ENCODE measurements around the gene AFP.

The AFP gene

DNA sequence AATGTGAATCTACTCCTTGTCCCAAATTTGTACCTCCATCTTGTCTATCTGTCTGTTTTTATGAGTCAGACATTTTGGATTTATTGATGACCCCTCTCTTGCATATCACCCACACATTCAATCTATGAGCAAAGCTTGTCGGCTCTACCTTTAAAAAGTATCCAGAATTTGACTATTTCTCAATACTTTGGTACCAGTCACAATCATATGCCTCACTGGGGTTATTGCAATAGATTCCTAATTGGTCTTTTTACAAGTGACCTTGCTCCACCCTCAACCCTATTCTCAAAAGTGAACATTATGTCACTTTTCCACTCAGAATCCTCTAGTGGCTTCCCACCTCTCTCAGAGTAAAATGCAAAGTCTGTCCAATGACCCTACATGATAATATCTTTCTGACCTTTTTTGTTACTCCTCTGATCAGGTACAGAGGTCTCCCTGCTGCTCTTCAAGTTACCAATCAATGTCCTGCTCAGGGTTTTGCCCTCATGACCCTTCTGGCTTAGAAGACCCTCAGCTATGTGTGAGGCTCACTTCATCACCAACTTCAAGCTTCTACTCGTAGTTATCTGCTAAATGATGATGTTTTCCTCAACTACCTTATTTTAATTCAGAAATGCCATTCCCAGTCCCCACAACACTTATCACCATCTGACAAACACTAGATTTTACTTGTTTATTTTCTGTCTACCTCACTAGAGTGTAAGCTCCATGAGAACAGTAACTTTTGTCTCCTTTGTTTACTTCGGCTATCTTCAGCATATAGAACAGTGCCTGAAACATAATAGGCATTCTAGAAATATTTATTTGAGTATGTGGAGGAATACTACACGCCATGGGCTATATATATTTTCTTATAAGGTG lies 22.4 kb downstream of the AFP start:
- no peak for ATAC-seq
- TF ChIP-seq GLIS3 (CRISPR knock-in tag; IDR thresholded peaks at IDR 0.05) (no peak), ZFP30 (CRISPR knock-in tag; IDR thresholded peaks at IDR 0.05) (no peak)
- TF ChIP-seq, protein P1, sequence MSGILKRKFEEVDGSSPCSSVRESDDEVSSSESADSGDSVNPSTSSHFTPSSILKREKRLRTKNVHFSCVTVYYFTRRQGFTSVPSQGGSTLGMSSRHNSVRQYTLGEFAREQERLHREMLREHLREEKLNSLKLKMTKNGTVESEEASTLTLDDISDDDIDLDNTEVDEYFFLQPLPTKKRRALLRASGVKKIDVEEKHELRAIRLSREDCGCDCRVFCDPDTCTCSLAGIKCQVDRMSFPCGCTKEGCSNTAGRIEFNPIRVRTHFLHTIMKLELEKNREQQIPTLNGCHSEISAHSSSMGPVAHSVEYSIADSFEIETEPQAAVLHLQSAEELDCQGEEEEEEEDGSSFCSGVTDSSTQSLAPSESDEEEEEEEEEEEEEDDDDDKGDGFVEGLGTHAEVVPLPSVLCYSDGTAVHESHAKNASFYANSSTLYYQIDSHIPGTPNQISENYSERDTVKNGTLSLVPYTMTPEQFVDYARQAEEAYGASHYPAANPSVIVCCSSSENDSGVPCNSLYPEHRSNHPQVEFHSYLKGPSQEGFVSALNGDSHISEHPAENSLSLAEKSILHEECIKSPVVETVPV (CRISPR knock-in tag; IDR thresholded peaks at IDR 0.05), result no peak

DNA sequence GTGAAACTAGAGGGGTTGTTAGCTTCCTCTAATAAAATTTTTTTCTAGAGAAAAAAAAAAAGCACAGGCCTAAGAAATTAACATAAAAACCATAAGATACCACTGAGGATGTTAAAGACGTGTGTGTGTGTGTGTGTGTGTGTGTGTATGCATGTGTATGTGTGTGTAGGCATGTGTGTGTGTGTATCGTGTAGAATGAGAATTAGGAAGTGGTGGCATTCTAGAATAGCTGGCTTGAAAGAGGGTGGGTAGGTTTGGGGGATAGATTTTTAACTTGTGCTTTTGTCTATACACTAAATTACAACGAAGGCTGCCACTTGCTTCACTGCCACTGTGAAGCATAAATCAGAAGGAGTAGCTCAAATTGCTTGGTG lies 23.0 kb downstream of the AFP start:
- TF ChIP-seq, protein P2, sequence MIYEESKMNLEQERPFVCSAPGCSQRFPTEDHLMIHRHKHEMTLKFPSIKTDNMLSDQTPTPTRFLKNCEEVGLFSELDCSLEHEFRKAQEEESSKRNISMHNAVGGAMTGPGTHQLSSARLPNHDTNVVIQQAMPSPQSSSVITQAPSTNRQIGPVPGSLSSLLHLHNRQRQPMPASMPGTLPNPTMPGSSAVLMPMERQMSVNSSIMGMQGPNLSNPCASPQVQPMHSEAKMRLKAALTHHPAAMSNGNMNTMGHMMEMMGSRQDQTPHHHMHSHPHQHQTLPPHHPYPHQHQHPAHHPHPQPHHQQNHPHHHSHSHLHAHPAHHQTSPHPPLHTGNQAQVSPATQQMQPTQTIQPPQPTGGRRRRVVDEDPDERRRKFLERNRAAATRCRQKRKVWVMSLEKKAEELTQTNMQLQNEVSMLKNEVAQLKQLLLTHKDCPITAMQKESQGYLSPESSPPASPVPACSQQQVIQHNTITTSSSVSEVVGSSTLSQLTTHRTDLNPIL (CRISPR knock-in tag; IDR thresholded peaks at IDR 0.05; ENCODE audit: low read depth), result no peak
- TF ChIP-seq, protein P1 (CRISPR knock-in tag; IDR thresholded peaks at IDR 0.05), result no peak
- TF ChIP-seq ZNF565 (CRISPR knock-in tag; conservative IDR thresholded peaks at IDR 0.05; ENCODE audit: low read depth) (no peak), TCF4 (CRISPR knock-in tag; IDR thresholded peaks at IDR 0.05; ENCODE audit: borderline replicate concordance) (no peak), ZNF70 (CRISPR knock-in tag; IDR thresholded peaks at IDR 0.05) (no peak)
- ATAC-seq, result no peak

DNA sequence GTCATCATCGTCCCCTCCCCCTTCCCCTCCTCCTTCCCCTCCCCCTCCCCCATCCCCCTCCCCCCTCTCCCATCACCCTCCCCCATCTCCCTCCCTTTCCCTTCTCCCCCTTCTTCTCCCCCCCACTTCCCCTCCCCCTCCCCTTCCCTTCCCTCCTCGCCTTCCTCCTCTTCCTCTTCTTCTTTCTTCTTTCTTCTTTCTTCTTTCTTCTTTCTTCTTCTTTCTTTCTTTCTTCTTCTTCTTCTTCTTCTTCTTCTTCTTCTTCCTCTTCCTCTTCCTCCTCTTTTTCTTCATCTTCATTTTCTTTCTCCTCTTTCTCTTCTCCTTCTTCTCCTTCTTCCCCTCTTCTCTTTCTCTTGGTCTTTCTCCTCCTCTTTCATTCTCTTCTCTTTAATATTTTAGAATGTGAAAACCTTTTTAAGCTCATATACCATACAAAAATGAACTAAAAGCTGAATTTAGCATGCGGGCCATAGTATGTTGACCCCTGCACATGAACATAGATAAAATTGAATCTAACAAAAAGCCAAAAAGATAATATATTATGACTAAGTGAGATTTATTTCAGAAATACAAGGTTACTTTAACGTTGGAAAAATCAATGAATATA lies 25.0 kb downstream of the AFP start:
- ATAC-seq, result no peak
- TF ChIP-seq TOX (CRISPR knock-in tag; IDR thresholded peaks at IDR 0.05; ENCODE audit: borderline replicate concordance) (no peak), ESRRG (CRISPR knock-in tag; IDR thresholded peaks at IDR 0.05) (no peak)
- TF ChIP-seq, protein P3, sequence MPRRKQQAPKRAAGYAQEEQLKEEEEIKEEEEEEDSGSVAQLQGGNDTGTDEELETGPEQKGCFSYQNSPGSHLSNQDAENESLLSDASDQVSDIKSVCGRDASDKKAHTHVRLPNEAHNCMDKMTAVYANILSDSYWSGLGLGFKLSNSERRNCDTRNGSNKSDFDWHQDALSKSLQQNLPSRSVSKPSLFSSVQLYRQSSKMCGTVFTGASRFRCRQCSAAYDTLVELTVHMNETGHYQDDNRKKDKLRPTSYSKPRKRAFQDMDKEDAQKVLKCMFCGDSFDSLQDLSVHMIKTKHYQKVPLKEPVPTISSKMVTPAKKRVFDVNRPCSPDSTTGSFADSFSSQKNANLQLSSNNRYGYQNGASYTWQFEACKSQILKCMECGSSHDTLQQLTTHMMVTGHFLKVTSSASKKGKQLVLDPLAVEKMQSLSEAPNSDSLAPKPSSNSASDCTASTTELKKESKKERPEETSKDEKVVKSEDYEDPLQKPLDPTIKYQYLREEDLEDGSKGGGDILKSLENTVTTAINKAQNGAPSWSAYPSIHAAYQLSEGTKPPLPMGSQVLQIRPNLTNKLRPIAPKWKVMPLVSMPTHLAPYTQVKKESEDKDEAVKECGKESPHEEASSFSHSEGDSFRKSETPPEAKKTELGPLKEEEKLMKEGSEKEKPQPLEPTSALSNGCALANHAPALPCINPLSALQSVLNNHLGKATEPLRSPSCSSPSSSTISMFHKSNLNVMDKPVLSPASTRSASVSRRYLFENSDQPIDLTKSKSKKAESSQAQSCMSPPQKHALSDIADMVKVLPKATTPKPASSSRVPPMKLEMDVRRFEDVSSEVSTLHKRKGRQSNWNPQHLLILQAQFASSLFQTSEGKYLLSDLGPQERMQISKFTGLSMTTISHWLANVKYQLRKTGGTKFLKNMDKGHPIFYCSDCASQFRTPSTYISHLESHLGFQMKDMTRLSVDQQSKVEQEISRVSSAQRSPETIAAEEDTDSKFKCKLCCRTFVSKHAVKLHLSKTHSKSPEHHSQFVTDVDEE (CRISPR knock-in tag; IDR thresholded peaks at IDR 0.05), result no peak
- TF ChIP-seq, protein P4, sequence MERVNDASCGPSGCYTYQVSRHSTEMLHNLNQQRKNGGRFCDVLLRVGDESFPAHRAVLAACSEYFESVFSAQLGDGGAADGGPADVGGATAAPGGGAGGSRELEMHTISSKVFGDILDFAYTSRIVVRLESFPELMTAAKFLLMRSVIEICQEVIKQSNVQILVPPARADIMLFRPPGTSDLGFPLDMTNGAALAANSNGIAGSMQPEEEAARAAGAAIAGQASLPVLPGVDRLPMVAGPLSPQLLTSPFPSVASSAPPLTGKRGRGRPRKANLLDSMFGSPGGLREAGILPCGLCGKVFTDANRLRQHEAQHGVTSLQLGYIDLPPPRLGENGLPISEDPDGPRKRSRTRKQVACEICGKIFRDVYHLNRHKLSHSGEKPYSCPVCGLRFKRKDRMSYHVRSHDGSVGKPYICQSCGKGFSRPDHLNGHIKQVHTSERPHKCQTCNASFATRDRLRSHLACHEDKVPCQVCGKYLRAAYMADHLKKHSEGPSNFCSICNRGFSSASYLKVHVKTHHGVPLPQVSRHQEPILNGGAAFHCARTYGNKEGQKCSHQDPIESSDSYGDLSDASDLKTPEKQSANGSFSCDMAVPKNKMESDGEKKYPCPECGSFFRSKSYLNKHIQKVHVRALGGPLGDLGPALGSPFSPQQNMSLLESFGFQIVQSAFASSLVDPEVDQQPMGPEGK (CRISPR knock-in tag; IDR thresholded peaks at IDR 0.05; ENCODE audit: borderline replicate concordance), result no peak

DNA sequence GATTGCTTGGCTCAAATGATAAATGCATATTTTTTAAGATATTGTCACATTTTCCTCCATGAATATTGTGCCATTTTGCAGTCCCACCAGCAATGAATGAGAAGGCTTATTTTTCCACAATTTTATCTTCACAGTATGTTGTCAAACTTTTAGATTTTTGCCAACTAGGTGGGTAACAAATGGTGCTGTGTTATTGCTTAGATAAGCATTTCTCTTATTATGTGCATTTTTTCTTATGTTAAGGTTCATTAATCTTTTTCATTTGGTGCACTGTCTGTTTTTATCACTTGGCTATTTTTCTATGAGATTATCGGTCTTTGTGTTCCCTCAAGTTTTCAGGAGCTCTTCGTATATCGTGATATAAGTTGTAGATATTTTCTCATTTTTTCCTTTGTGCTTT lies 32.1 kb downstream of the AFP start:
- no peak for ATAC-seq
- TF ChIP-seq ZNF8 (CRISPR knock-in tag; IDR thresholded peaks at IDR 0.05) (no peak), ZFP30 (CRISPR knock-in tag; IDR thresholded peaks at IDR 0.05) (no peak)

DNA sequence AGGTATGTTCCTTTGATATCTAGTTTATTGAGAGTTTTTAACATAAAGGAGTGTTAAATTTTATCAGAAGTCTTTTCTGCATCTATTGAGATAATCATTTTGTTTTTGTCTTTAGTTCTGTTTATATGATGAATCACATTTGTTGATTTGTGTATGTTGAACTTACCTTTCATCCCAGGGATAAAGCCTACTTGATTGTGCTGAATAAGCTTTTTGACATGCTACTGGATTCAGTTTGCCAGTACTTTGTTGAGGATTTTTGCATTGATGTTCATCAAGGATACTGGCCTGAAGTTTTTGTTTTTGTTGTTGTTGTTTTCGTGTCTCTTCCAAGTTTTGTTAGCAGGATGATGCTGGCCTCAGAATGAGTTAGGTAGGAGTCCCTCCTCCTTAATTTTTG lies 34.7 kb downstream of the AFP start:
- no peak for ATAC-seq
- TF ChIP-seq ZC3H10 (CRISPR knock-in tag; IDR thresholded peaks at IDR 0.05) (no peak), BACH2 (CRISPR knock-in tag; IDR thresholded peaks at IDR 0.05; ENCODE audit: borderline replicate concordance) (no peak), ZFP30 (CRISPR knock-in tag; IDR thresholded peaks at IDR 0.05) (no peak), GLIS3 (CRISPR knock-in tag; IDR thresholded peaks at IDR 0.05) (no peak)
- TF ChIP-seq, protein P1 (CRISPR knock-in tag; IDR thresholded peaks at IDR 0.05), result no peak
- TF ChIP-seq, protein P5, sequence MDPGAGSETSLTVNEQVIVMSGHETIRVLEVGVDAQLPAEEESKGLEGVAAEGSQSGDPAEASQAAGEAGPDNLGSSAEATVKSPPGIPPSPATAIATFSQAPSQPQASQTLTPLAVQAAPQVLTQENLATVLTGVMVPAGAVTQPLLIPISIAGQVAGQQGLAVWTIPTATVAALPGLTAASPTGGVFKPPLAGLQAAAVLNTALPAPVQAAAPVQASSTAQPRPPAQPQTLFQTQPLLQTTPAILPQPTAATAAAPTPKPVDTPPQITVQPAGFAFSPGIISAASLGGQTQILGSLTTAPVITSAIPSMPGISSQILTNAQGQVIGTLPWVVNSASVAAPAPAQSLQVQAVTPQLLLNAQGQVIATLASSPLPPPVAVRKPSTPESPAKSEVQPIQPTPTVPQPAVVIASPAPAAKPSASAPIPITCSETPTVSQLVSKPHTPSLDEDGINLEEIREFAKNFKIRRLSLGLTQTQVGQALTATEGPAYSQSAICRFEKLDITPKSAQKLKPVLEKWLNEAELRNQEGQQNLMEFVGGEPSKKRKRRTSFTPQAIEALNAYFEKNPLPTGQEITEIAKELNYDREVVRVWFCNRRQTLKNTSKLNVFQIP (CRISPR knock-in tag; IDR thresholded peaks at IDR 0.05; ENCODE audit: borderline replicate concordance, low read depth), result no peak
- TF ChIP-seq, protein P2 (CRISPR knock-in tag; IDR thresholded peaks at IDR 0.05; ENCODE audit: low read depth), result no peak
